Sigmoid colon (tissue), 4 donors: ENCODE data around the gene EML4.

Source experiments
- EP300 ChIP-seq, 4 donors: sonication (generic); formaldehyde crosslinking; IDR thresholded peaks; one replicate each; pipeline ENCODE4 v1.6.1; 2017; ENCODE audit warnings: antibody characterized with exemption in 4 of 4
- POLR2A ChIP-seq, 2 donors: fragments of 450-650 bp; IDR thresholded peaks; one replicate each; pipeline ENCODE4 v1.6.1; 2016; ENCODE audit warnings: antibody characterized with exemption in 2 of 2, mild to moderate bottlenecking in 2 of 2, moderate library complexity in 2 of 2
- POLR2AphosphoS5 ChIP-seq, 4 donors: sonication (generic); formaldehyde crosslinking; IDR thresholded peaks; one replicate each; pipeline ENCODE4 v1.6.1; 2017; ENCODE audit warnings: antibody characterized with exemption in 4 of 4
- TF ChIP-seq, protein P1 (sequence below), 4 experiments: fragments of 450-650 bp in 3 of 4; fragments of 200-600 bp in 1 of 4; IDR thresholded peaks; one replicate each; pipeline ENCODE4 v1.5.1; 2016 to 2019; ENCODE audit warnings: antibody characterized with exemption in 4 of 4, mild to moderate bottlenecking in 3 of 4, moderate library complexity in 2 of 4

DNA sequence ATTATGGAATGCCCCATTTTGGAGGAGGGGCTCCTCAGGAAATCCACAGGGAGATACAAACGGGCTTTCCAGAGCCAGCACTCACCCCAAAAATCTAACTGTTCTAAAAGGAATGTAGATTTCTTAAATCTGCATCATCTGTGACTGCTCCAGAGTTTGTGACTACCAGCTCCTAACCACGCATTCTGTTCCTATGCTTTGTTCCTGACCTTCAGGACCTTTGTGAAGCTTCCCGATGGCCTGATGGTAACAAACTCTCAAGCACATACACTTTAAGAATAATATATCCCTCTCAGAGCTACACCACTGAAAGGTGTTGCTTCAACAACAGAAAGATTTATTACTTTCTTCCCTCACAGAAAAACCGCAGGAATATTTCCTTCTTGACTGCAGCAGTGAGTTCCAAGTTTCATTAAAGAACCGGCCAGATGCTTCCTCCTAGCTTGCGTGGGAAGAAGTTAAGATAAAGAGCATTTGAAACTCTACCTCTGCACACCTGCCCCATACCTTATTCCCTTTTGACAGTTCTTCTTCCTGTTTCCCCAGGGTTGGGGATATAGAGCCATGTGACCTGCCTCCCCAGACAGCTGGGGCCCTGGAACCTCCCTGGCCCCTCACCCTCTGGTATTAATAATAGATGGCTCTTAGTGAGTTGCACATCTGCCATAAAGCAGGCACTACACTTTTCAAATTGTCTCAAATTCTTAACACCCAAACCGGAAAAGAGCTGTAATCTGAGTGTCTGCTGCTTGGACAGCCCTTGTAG, 40.2 kb upstream of the EML4 start:
- TF ChIP-seq, protein P1, sequence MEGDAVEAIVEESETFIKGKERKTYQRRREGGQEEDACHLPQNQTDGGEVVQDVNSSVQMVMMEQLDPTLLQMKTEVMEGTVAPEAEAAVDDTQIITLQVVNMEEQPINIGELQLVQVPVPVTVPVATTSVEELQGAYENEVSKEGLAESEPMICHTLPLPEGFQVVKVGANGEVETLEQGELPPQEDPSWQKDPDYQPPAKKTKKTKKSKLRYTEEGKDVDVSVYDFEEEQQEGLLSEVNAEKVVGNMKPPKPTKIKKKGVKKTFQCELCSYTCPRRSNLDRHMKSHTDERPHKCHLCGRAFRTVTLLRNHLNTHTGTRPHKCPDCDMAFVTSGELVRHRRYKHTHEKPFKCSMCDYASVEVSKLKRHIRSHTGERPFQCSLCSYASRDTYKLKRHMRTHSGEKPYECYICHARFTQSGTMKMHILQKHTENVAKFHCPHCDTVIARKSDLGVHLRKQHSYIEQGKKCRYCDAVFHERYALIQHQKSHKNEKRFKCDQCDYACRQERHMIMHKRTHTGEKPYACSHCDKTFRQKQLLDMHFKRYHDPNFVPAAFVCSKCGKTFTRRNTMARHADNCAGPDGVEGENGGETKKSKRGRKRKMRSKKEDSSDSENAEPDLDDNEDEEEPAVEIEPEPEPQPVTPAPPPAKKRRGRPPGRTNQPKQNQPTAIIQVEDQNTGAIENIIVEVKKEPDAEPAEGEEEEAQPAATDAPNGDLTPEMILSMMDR (IDR thresholded peaks at IDR 0.05) = no peak
- TF ChIP-seq POLR2A (IDR thresholded peaks at IDR 0.05) = no peak
- TF ChIP-seq EP300 (IDR thresholded peaks at IDR 0.05) = no peak
- TF ChIP-seq POLR2AphosphoS5 (IDR thresholded peaks at IDR 0.05) = peak in 1 of 4 donors; percentile 40
